ENCODE data around the gene PPM1J.

DNA sequence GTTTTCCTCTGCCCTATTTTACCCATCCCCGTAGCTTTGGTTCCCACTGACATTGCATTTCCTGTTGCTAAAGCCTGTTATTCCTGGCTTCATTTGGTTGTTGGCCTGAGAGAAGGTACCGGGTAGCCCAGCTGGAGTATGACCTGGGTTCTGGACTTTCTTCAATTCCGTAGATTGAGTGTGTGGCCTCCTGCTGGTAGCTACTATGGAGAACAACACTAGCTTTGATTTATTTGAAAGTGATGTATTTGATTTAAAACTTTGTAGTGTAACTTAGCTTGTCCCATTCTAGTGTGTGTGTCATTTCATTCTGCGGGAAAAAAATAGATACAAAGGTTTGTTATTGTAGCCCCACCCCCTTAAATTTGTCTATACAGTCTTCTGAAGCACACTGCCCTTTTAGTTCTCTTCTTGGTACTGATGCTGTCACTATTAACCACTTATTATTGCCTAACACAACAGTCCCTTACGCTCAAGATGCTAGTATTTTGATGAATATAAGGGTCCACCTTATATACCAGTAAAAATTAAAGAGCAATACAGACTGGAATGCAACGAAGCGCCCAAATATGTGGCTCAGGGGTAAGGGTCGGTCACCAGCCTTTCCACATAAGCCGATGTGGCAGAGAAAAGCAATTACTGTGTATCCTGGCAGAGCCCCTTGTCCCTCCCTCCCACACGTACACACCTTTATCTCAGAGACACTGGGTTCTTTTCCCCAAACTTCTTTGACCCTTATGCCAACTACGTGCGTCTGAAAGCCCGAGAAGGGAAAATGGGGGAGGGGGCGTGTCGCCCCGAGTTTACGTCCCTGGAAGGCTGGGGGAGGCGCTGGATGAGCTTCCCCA is 41.3 kb downstream of the PPM1J start:
- TF ChIP-seq SUZ12 (IDR thresholded peaks at IDR 0.05; ENCODE audit: extremely low read depth, insufficient read depth, insufficient read length) (no peak), ZNF274 (IDR thresholded peaks at IDR 0.05; ENCODE audit: low read depth, low read length) (no peak), YY1 (IDR thresholded peaks at IDR 0.05; ENCODE audit: insufficient read depth, insufficient read length) (no peak)
